Lower lobe of right lung (tissue), 2 donors: Measurements from ENCODE around the gene NECAB3. TPM values are rescaled to one million over a fixed set of nuclear protein-coding genes. Genes with fewer than 3 reads are reported as not detected.

Source experiments
- ATAC-seq, 2 donors: fragments of 200-7000 bp; cut with Tn5 transposase; one replicate each; pipeline ENCODE4 v1.9.1; 2020 to 2022; ENCODE audit warnings: mild to moderate bottlenecking in 2 of 2, moderate library complexity in 2 of 2
- DNase-seq: peaks from one replicate; pipeline ENCODE4 v3.0.0-alpha.2; 2020
- H3K27ac ChIP-seq: fragments of 200-600 bp; one replicate; pipeline ENCODE4 v1.8.0; 2022
- H3K27me3 ChIP-seq: fragments of 200-600 bp; one replicate; pipeline ENCODE4 v1.8.0; 2022; ENCODE audit warnings: low read depth
- H3K36me3 ChIP-seq: fragments of 200-600 bp; one replicate; pipeline ENCODE4 v1.8.0; 2022; ENCODE audit warnings: mild to moderate bottlenecking
- H3K4me1 ChIP-seq: fragments of 200-600 bp; one replicate; pipeline ENCODE4 v1.8.0; 2022
- H3K4me3 ChIP-seq: fragments of 200-600 bp; one replicate; pipeline ENCODE4 v1.8.0; 2022; ENCODE audit warnings: mild to moderate bottlenecking
- H3K9me3 ChIP-seq: fragments of 200-600 bp; one replicate; pipeline ENCODE4 v1.8.0; 2022
- CTCF ChIP-seq: fragments of 200-600 bp; IDR thresholded peaks from one replicate; pipeline ENCODE4 v1.8.0; 2022; ENCODE audit warnings: antibody characterized with exemption, mild to moderate bottlenecking
- intact Hi-C: fragments of 100-400 bp; cut with DNase I; formaldehyde crosslinking; loops from one replicate; pipeline ENCODE4 v1.11.0; 2022
- total RNA-seq: library from RNA; stranded (reverse); fragmentation: NEBNext Ultra II Directional; extraction: Animal tissue kit (Norgen Biotek cat#: 25700); gene quantifications from one replicate; pipeline ENCODE4 v1.2.1, GENCODE V29; 2021
- donor health status: DM: no; HTN: yes; CAD: no; lungs with severe emphysema.

NECAB3 gene
- total RNA-seq, 1 donor from 2014 or later, result 60.3 TPM

GRCh38 chr20:33685328-33686099 lies 11.3 kb upstream of the NECAB3 start:
- Histone ChIP-seq H3K4me3 (peak overlapping the region; percentile 51), H3K27ac (peak overlapping the region; percentile 6), H3K4me1 (peaks cover 37% of the 10 kb centered on the region), H3K27me3 (no peaks in the 10 kb centered on the region), H3K9me3 (no peaks in the 10 kb centered on the region), H3K36me3 (no peaks in the 10 kb centered on the region)
- TF ChIP-seq CTCF, result no peak
- ATAC-seq (peak in 1 of 2 donors; percentile 6), DNase-seq (no peak)
- intact Hi-C loops, result no loop called here

GRCh38 chr20:33684533-33685327 lies 10.5 kb upstream of the NECAB3 start:
- DNase-seq (no peak), ATAC-seq (no peak)
- Histone ChIP-seq H3K36me3 (no peaks in the 10 kb centered on the region), H3K4me1 (peaks cover 37% of the 10 kb centered on the region), H3K9me3 (no peaks in the 10 kb centered on the region), H3K27me3 (no peaks in the 10 kb centered on the region), H3K27ac (peak overlapping the region; percentile 6), H3K4me3 (peak overlapping the region; percentile 51)
- no peak for TF ChIP-seq CTCF
- intact Hi-C loops, result no loop called here

- no peaks in the 10 kb centered on the region for H3K9me3 ChIP-seq
- intact Hi-C loops, result no loop called here
- ATAC-seq, result no peak
- TF ChIP-seq CTCF, result no peak
- H3K27me3 ChIP-seq, result no peaks in the 10 kb centered on the region
- no peaks in the 10 kb centered on the region for H3K36me3 ChIP-seq
- H3K4me3 ChIP-seq, result no peak overlapping the region
- DNase-seq, result no peak
- peaks cover 24% of the 10 kb centered on the region for H3K4me1 ChIP-seq
- no peak overlapping the region for H3K27ac ChIP-seq
Measured at GRCh38 chr20:33681728-33682353, 7.6 kb upstream of the NECAB3 start.

GRCh38 chr20:33681288-33681687 lies 7.1 kb upstream of the NECAB3 start:
- H3K4me1 ChIP-seq, result peaks cover 21% of the 10 kb centered on the region
- ATAC-seq (no peak), DNase-seq (no peak)
- intact Hi-C loops, result no loop called here
- no peaks in the 10 kb centered on the region for H3K36me3 ChIP-seq
- no peaks in the 10 kb centered on the region for H3K27me3 ChIP-seq
- H3K4me3 ChIP-seq, result no peak overlapping the region
- H3K9me3 ChIP-seq, result no peaks in the 10 kb centered on the region
- H3K27ac ChIP-seq, result no peak overlapping the region
- TF ChIP-seq CTCF, result no peak

GRCh38 chr20:33680686-33681085 lies 6.5 kb upstream of the NECAB3 start:
- H3K27me3 ChIP-seq, result no peaks in the 10 kb centered on the region
- ATAC-seq (no peak), DNase-seq (no peak)
- H3K4me3 ChIP-seq, result no peak overlapping the region
- no peaks in the 10 kb centered on the region for H3K36me3 ChIP-seq
- peaks cover 27% of the 10 kb centered on the region for H3K4me1 ChIP-seq
- no peaks in the 10 kb centered on the region for H3K9me3 ChIP-seq
- intact Hi-C loops, result no loop called here
- no peak for TF ChIP-seq CTCF
- no peak overlapping the region for H3K27ac ChIP-seq
